Measurements from ENCODE around the gene CSTF2.

The CSTF2 gene

GRCh38 chrX:100863326-100863864, 43.2 kb downstream of the CSTF2 start:
- no peak for TF ChIP-seq CTCF (IDR thresholded peaks at IDR 0.05)

GRCh38 chrX:100864657-100865391, 44.6 kb downstream of the CSTF2 start:
- no peak for TF ChIP-seq CTCF (IDR thresholded peaks at IDR 0.05)

- TF ChIP-seq CTCF (IDR thresholded peaks at IDR 0.05), result no peak
Observed at GRCh38 chrX:100868273-100868672, 48.1 kb downstream of the CSTF2 start.

GRCh38 chrX:100870527-100870926, 50.3 kb downstream of the CSTF2 start:
- no peak for TF ChIP-seq CTCF (IDR thresholded peaks at IDR 0.05)

GRCh38 chrX:100871594-100872560, 51.7 kb downstream of the CSTF2 start:
- no peak for TF ChIP-seq CTCF (IDR thresholded peaks at IDR 0.05)

- TF ChIP-seq CTCF (IDR thresholded peaks at IDR 0.05), result no peak
Observed at GRCh38 chrX:100874325-100874724, 54.1 kb downstream of the CSTF2 start, which contains the start of gene NOX1. TSS of gene NOX1 (minus strand) at chrX:100874359. CDS start at chrX:100874139, 220 bp downstream.

- TF ChIP-seq CTCF (IDR thresholded peaks at IDR 0.05), result no peak
Observed at GRCh38 chrX:100880368-100880767, 60.2 kb downstream of the CSTF2 start.
